IMR-90 (cell line): ENCODE results near the gene GRID1. TPM values are rescaled to one million over a fixed set of nuclear protein-coding genes. Genes with fewer than 3 reads are reported as not detected.

ENCODE experiments used
- ATAC-seq: fragments of 200-7000 bp; cut with Tn5 transposase; 2 replicates; pipeline ENCODE4 v1.9.1; 2020; ENCODE audit warnings: low read depth, mild to moderate bottlenecking, moderate library complexity
- BruUV-seq: library from RNA; stranded (reverse); fragments of 400-500 nt; replicated peaks from 2 replicates; lab custom pipeline; 2021; lab: Mats Ljungman, UMichigan
- CTCF ChIA-PET: fragments of 300-600 bp; formaldehyde crosslinking; extraction: SDS; loops from one replicate; lab custom pipeline; 2021; ENCODE audit warnings: antibody characterized with exemption; lab: Yijun Ruan, JAX
- POLR2A ChIA-PET: fragments of 300-600 bp; sonication (Branson Sonifier 250); formaldehyde crosslinking; loops from one replicate; lab custom pipeline; 2022; ENCODE audit warnings: antibody characterized with exemption; ENCODE audit not compliant: unreplicated experiment; lab: Charles Lee
- DNase-seq: peaks from one replicate; pipeline ENCODE4 v3.0.0; 2013
- H2AFZ ChIP-seq: replicated peaks from 2 replicates; pipeline ENCODE3; 2013; ENCODE audit warnings: low read length, mild to moderate bottlenecking; ENCODE audit not compliant: poor library complexity
- H2AK5ac ChIP-seq: 2 replicates; pipeline ENCODE4 v1.6.1; 2013; ENCODE audit warnings: low read depth, low read length, inconsistent platforms
- H2AK9ac ChIP-seq: replicated peaks from 2 replicates; pipeline ENCODE3; 2013; ENCODE audit warnings: mild to moderate bottlenecking, low read depth, low read length, moderate library complexity; ENCODE audit not compliant: poor library complexity
- H2BK120ac ChIP-seq: 2 replicates; pipeline ENCODE4 v1.6.1; 2013; ENCODE audit warnings: low read depth, low read length, inconsistent platforms
- H2BK15ac ChIP-seq: 3 replicates; pipeline ENCODE4 v1.6.1; 2013; ENCODE audit warnings: low read depth, low read length, inconsistent platforms
- H2BK20ac ChIP-seq: 2 replicates; pipeline ENCODE4 v1.6.1; 2013; ENCODE audit warnings: low read depth, mild to moderate bottlenecking, inconsistent platforms, low read length, moderate library complexity
- H2BK5ac ChIP-seq: 2 replicates; pipeline ENCODE4 v1.6.1; 2013; ENCODE audit warnings: mild to moderate bottlenecking, low read depth, low read length, inconsistent platforms; ENCODE audit not compliant: poor library complexity, severe bottlenecking
- H3K14ac ChIP-seq: replicated peaks from 2 replicates; pipeline ENCODE4 v1.6.1; 2013; ENCODE audit warnings: low read depth, low read length, inconsistent platforms
- H3K18ac ChIP-seq: 2 replicates; pipeline ENCODE4 v1.6.1; 2013; ENCODE audit warnings: low read depth, low read length, control low read depth
- H3K23ac ChIP-seq: 2 replicates; pipeline ENCODE4 v1.6.1; 2013; ENCODE audit warnings: low read depth, low read length, inconsistent platforms
- H3K27ac ChIP-seq: 2 replicates; pipeline ENCODE4 v1.5.1; 2013; ENCODE audit warnings: mild to moderate bottlenecking, control low read depth, low read length; ENCODE audit not compliant: insufficient read depth
- H3K27me3 ChIP-seq: 2 replicates; pipeline ENCODE4 v1.6.1; 2013; ENCODE audit warnings: low read length; ENCODE audit not compliant: control insufficient read depth, insufficient read depth
- H3K36me3 ChIP-seq: 2 replicates; pipeline ENCODE4 v1.6.1; 2013; ENCODE audit warnings: low read length, mixed read lengths; ENCODE audit not compliant: control insufficient read depth, insufficient read depth
- H3K4ac ChIP-seq: 2 replicates; pipeline ENCODE4 v1.6.1; 2013; ENCODE audit warnings: low read depth, low read length, inconsistent platforms
- H3K4me1 ChIP-seq: 2 replicates; pipeline ENCODE4 v1.6.1; 2013; ENCODE audit warnings: low read length, mixed read lengths; ENCODE audit not compliant: control insufficient read depth, insufficient read depth
- H3K4me2 ChIP-seq: 2 replicates; pipeline ENCODE4 v1.6.1; 2013; ENCODE audit warnings: low read depth, mild to moderate bottlenecking, control low read depth, low read length, moderate library complexity
- H3K4me3 ChIP-seq: 2 replicates; pipeline ENCODE4 v1.5.1; 2013; ENCODE audit warnings: low read depth, mild to moderate bottlenecking, control low read depth, low read length, moderate library complexity; ENCODE audit not compliant: insufficient read depth
- H3K56ac ChIP-seq: 2 replicates; pipeline ENCODE4 v1.6.1; 2013; ENCODE audit warnings: low read length, inconsistent platforms; ENCODE audit not compliant: insufficient read depth; ENCODE audit errors: extremely low read depth
- H3K79me1 ChIP-seq, 2 experiments: 2 replicates each; pipeline ENCODE4 v1.6.1; 2013; ENCODE audit warnings: low read length in 2 of 2, inconsistent platforms in 1 of 2, low read depth in 1 of 2
- H3K9ac ChIP-seq: 2 replicates; pipeline ENCODE4 v1.6.1; 2013; ENCODE audit warnings: low read depth, low read length, control low read depth
- H3K9me1 ChIP-seq: 2 replicates; pipeline ENCODE4 v1.6.1; 2013; ENCODE audit warnings: low read length, inconsistent platforms; ENCODE audit not compliant: insufficient read depth
- H3K9me3 ChIP-seq: 2 replicates; pipeline ENCODE4 v1.6.1; 2013; ENCODE audit warnings: low read length; ENCODE audit not compliant: control insufficient read depth, insufficient read depth
- H4K20me1 ChIP-seq: 2 replicates; pipeline ENCODE4 v1.6.1; 2013; ENCODE audit warnings: low read length, inconsistent platforms; ENCODE audit not compliant: insufficient read depth
- H4K5ac ChIP-seq: 2 replicates; pipeline ENCODE4 v1.6.1; 2013; ENCODE audit warnings: mild to moderate bottlenecking, low read depth, low read length, control low read depth
- H4K8ac ChIP-seq, 2 experiments: 2 replicates each; pipeline ENCODE4 v1.6.1; 2013; ENCODE audit warnings: low read depth in 2 of 2, low read length in 2 of 2, control low read depth in 1 of 2, inconsistent platforms in 1 of 2
- H4K91ac ChIP-seq: 2 replicates; pipeline ENCODE4 v1.6.1; 2013; ENCODE audit warnings: low read depth, low read length, inconsistent platforms; ENCODE audit not compliant: insufficient read depth
- BHLHE40 ChIP-seq: fragments of 150-350 bp; IDR thresholded peaks from 2 replicates; pipeline ENCODE4 v1.6.1; 2016; ENCODE audit warnings: mild to moderate bottlenecking, low read depth, low read length
- CEBPB ChIP-seq: IDR thresholded peaks from 2 replicates; pipeline ENCODE4 v1.6.1; 2012; ENCODE audit warnings: low read depth, low read length, improper control_type of control experiment
- CHD1 ChIP-seq: IDR thresholded peaks from 2 replicates; pipeline ENCODE4 v1.6.1; 2012; ENCODE audit warnings: low read depth, low read length, improper control_type of control experiment
- CTCF ChIP-seq: conservative IDR thresholded peaks from 2 replicates; pipeline ENCODE4 v1.5.1; 2012; ENCODE audit warnings: mild to moderate bottlenecking, low read depth, low read length, improper control_type of control experiment
- ELK1 ChIP-seq: fragments of 150-350 bp; IDR thresholded peaks from 2 replicates; pipeline ENCODE4 v1.6.1; 2016; ENCODE audit warnings: low read depth, mild to moderate bottlenecking, low read length, moderate library complexity, borderline replicate concordance
- FOS ChIP-seq: fragments of 150-350 bp; IDR thresholded peaks from 2 replicates; pipeline ENCODE4 v1.6.1; 2016; ENCODE audit warnings: low read depth, low read length
- MAFK ChIP-seq: IDR thresholded peaks from 2 replicates; pipeline ENCODE4 v1.6.1; 2012; ENCODE audit warnings: low read depth, low read length, improper control_type of control experiment
- MAZ ChIP-seq: IDR thresholded peaks from 2 replicates; pipeline ENCODE4 v1.6.1; 2012; ENCODE audit warnings: low read depth, mild to moderate bottlenecking, low read length, improper control_type of control experiment, moderate library complexity, borderline replicate concordance
- MXI1 ChIP-seq: IDR thresholded peaks from 2 replicates; pipeline ENCODE4 v1.6.1; 2012; ENCODE audit warnings: low read depth, mild to moderate bottlenecking, low read length, moderate library complexity, borderline replicate concordance
- NFE2L2 ChIP-seq: fragments of 150-350 bp; IDR thresholded peaks from 2 replicates; pipeline ENCODE4 v1.6.1; 2016; ENCODE audit warnings: low read depth, mild to moderate bottlenecking, low read length
- POLR2A ChIP-seq: IDR thresholded peaks from 2 replicates; pipeline ENCODE4 v1.6.1; 2012; ENCODE audit warnings: mild to moderate bottlenecking, low read depth, low read length
- RAD21 ChIP-seq: IDR thresholded peaks from 2 replicates; pipeline ENCODE4 v1.6.1; 2012; ENCODE audit warnings: low read length, improper control_type of control experiment
- RCOR1 ChIP-seq: IDR thresholded peaks from 2 replicates; pipeline ENCODE4 v1.6.1; 2012; ENCODE audit warnings: mild to moderate bottlenecking, low read length, improper control_type of control experiment; ENCODE audit not compliant: insufficient replicate concordance
- RFX5 ChIP-seq: IDR thresholded peaks from 2 replicates; pipeline ENCODE4 v1.8.0; 2012; ENCODE audit warnings: low read depth, mild to moderate bottlenecking, low read length, moderate library complexity
- SMC3 ChIP-seq: fragments of 150-350 bp; IDR thresholded peaks from 2 replicates; pipeline ENCODE4 v1.6.1; 2016; ENCODE audit warnings: low read depth, mild to moderate bottlenecking, antibody characterized with exemption, low read length, moderate library complexity
- USF2 ChIP-seq: fragments of 150-350 bp; IDR thresholded peaks from 2 replicates; pipeline ENCODE4 v1.6.1; 2017; ENCODE audit warnings: mild to moderate bottlenecking, antibody characterized with exemption, low read length, low read depth
- WGBS, 2 experiments: methylation state at CpG; one replicate each; pipeline versions ENCODE4 v1.1.5 to v1.1.7; 2013; ENCODE audit warnings: missing lambda C conversion rate in 2 of 2; ENCODE audit not compliant: insufficient read length in 1 of 2; ENCODE audit errors: extremely low coverage in 2 of 2; 5-methylcytosine and 5-hydroxymethylcytosine counted together
- dilution Hi-C: fragments of 300-500 bp; cut with HindIII; formaldehyde crosslinking; loops from one replicate; pipeline ENCODE4 v1.14.3; 2018; ENCODE audit warnings: low sequenced_read_pairs; ENCODE audit not compliant: unreplicated experiment
- in situ Hi-C: fragments of 300-500 bp; cut with MboI; formaldehyde crosslinking; loops from 3 replicates; pipeline ENCODE4 v1.14.3; 2019; ENCODE audit warnings: low sequenced_read_pairs, inconsistent platforms, mixed read lengths
- intact Hi-C: fragments of 100-400 bp; cut with micrococcal nuclease; formaldehyde crosslinking; loops from 2 replicates; pipeline ENCODE4 v1.10.0; 2022
- polyA plus RNA-seq, 3 experiments: library from polyadenylated mRNA; depleted of rRNA; stranded (reverse); fragments of >200 nt; gene quantifications; 2 replicates each; pipeline ENCODE4 v1.2.3, GENCODE V29; 2012; ENCODE audit warnings: low replicate concordance in 1 of 3
- total RNA-seq: library from RNA; depleted of rRNA; stranded (reverse); fragments of >200 nt; gene quantifications from 2 replicates; pipeline ENCODE4 v1.2.3, GENCODE V29; 2012

The GRID1 gene
- total and polyA plus RNA-seq, 2 of the 4 experiments (the other 2 are of a cell fraction): not detected

GRCh38 chr10:86162696-86163400 lies 203.7 kb downstream of the GRID1 start:
- Histone ChIP-seq H4K8ac (no peak overlapping the region), H3K23ac (no peak overlapping the region), H2BK20ac (no peak overlapping the region), H3K14ac (no peak overlapping the region), H3K27ac (no peak overlapping the region), H3K9me1 (no peaks in the 10 kb centered on the region), H3K9ac (no peak overlapping the region), H2BK5ac (no peak overlapping the region), H4K91ac (no peak overlapping the region), H3K4ac (no peak overlapping the region), H3K4me1 (no peaks in the 10 kb centered on the region), H2AK5ac (no peak overlapping the region), H3K56ac (no peak overlapping the region), H4K5ac (no peak overlapping the region), H2AFZ (no peak overlapping the region), H3K4me3 (no peak overlapping the region), H3K36me3 (no peaks in the 10 kb centered on the region), H2BK15ac (no peak overlapping the region), H2AK9ac (no peak overlapping the region), H3K18ac (no peak overlapping the region), H4K20me1 (no peaks in the 10 kb centered on the region), H2BK120ac (no peak overlapping the region), H3K27me3 (no peaks in the 10 kb centered on the region), H3K4me2 (no peak overlapping the region), H3K79me1 (no peaks in the 10 kb centered on the region), H3K9me3 (no peaks in the 10 kb centered on the region)
- DNase-seq (no peak), ATAC-seq (no peak)
- in situ Hi-C loops: no loop called here
- TF ChIP-seq MXI1 (no peak), BHLHE40 (no peak), NFE2L2 (no peak), ELK1 (no peak), CEBPB (no peak), FOS (no peak), CTCF (no peak), RCOR1 (no peak), CHD1 (no peak), RFX5 (no peak), MAFK (no peak), SMC3 (no peak), POLR2A (no peak), USF2 (no peak), MAZ (no peak), RAD21 (no peak)
- dilution Hi-C loops: no loop called here
- BruUV-seq: no TSS peak
- ChIA-PET CTCF (no interaction called here), POLR2A (no interaction called here)
- 52% methylated on average over 4 of the region's 5 CpGs; no CpG with 5 or more reads in 1 of the 2 experiments for WGBS, 2 experiments
- intact Hi-C loops: no loop called here
